IMR-90 (cell line): Measurements from ENCODE around the gene R3HDM2. TPM values are rescaled to one million over a fixed set of nuclear protein-coding genes. Genes with fewer than 3 reads are reported as not detected.
A peak's percentile ranks its signal among the peaks of the same experiment; 100 is the strongest.

Experiments used
- ATAC-seq: fragments of 200-7000 bp; cut with Tn5 transposase; 2 replicates; pipeline ENCODE4 v1.9.1; 2020; ENCODE audit warnings: low read depth, mild to moderate bottlenecking, moderate library complexity
- BruUV-seq: library from RNA; stranded (reverse); fragments of 400-500 nt; replicated peaks from 2 replicates; lab custom pipeline; 2021; lab: Mats Ljungman, UMichigan
- CTCF ChIA-PET: fragments of 300-600 bp; formaldehyde crosslinking; extraction: SDS; loops from one replicate; lab custom pipeline; 2021; ENCODE audit warnings: antibody characterized with exemption; lab: Yijun Ruan, JAX
- POLR2A ChIA-PET: fragments of 300-600 bp; sonication (Branson Sonifier 250); formaldehyde crosslinking; loops from one replicate; lab custom pipeline; 2022; ENCODE audit warnings: antibody characterized with exemption; ENCODE audit not compliant: unreplicated experiment; lab: Charles Lee
- DNase-seq: peaks from one replicate; pipeline ENCODE4 v3.0.0; 2013
- H2AFZ ChIP-seq: replicated peaks from 2 replicates; pipeline ENCODE3; 2013; ENCODE audit warnings: low read length, mild to moderate bottlenecking; ENCODE audit not compliant: poor library complexity
- H2AK5ac ChIP-seq: 2 replicates; pipeline ENCODE4 v1.6.1; 2013; ENCODE audit warnings: low read depth, low read length, inconsistent platforms
- H2AK9ac ChIP-seq: replicated peaks from 2 replicates; pipeline ENCODE3; 2013; ENCODE audit warnings: mild to moderate bottlenecking, low read depth, low read length, moderate library complexity; ENCODE audit not compliant: poor library complexity
- H2BK120ac ChIP-seq: 2 replicates; pipeline ENCODE4 v1.6.1; 2013; ENCODE audit warnings: low read depth, low read length, inconsistent platforms
- H2BK15ac ChIP-seq: 3 replicates; pipeline ENCODE4 v1.6.1; 2013; ENCODE audit warnings: low read depth, low read length, inconsistent platforms
- H2BK20ac ChIP-seq: 2 replicates; pipeline ENCODE4 v1.6.1; 2013; ENCODE audit warnings: low read depth, mild to moderate bottlenecking, inconsistent platforms, low read length, moderate library complexity
- H2BK5ac ChIP-seq: 2 replicates; pipeline ENCODE4 v1.6.1; 2013; ENCODE audit warnings: mild to moderate bottlenecking, low read depth, low read length, inconsistent platforms; ENCODE audit not compliant: poor library complexity, severe bottlenecking
- H3K14ac ChIP-seq: replicated peaks from 2 replicates; pipeline ENCODE4 v1.6.1; 2013; ENCODE audit warnings: low read depth, low read length, inconsistent platforms
- H3K18ac ChIP-seq: 2 replicates; pipeline ENCODE4 v1.6.1; 2013; ENCODE audit warnings: low read depth, low read length, control low read depth
- H3K23ac ChIP-seq: 2 replicates; pipeline ENCODE4 v1.6.1; 2013; ENCODE audit warnings: low read depth, low read length, inconsistent platforms
- H3K27ac ChIP-seq: 2 replicates; pipeline ENCODE4 v1.5.1; 2013; ENCODE audit warnings: mild to moderate bottlenecking, control low read depth, low read length; ENCODE audit not compliant: insufficient read depth
- H3K27me3 ChIP-seq: 2 replicates; pipeline ENCODE4 v1.6.1; 2013; ENCODE audit warnings: low read length; ENCODE audit not compliant: control insufficient read depth, insufficient read depth
- H3K36me3 ChIP-seq: 2 replicates; pipeline ENCODE4 v1.6.1; 2013; ENCODE audit warnings: low read length, mixed read lengths; ENCODE audit not compliant: control insufficient read depth, insufficient read depth
- H3K4ac ChIP-seq: 2 replicates; pipeline ENCODE4 v1.6.1; 2013; ENCODE audit warnings: low read depth, low read length, inconsistent platforms
- H3K4me1 ChIP-seq: 2 replicates; pipeline ENCODE4 v1.6.1; 2013; ENCODE audit warnings: low read length, mixed read lengths; ENCODE audit not compliant: control insufficient read depth, insufficient read depth
- H3K4me2 ChIP-seq: 2 replicates; pipeline ENCODE4 v1.6.1; 2013; ENCODE audit warnings: low read depth, mild to moderate bottlenecking, control low read depth, low read length, moderate library complexity
- H3K4me3 ChIP-seq: 2 replicates; pipeline ENCODE4 v1.5.1; 2013; ENCODE audit warnings: low read depth, mild to moderate bottlenecking, control low read depth, low read length, moderate library complexity; ENCODE audit not compliant: insufficient read depth
- H3K56ac ChIP-seq: 2 replicates; pipeline ENCODE4 v1.6.1; 2013; ENCODE audit warnings: low read length, inconsistent platforms; ENCODE audit not compliant: insufficient read depth; ENCODE audit errors: extremely low read depth
- H3K79me1 ChIP-seq, 2 experiments: 2 replicates each; pipeline ENCODE4 v1.6.1; 2013; ENCODE audit warnings: low read length in 2 of 2, inconsistent platforms in 1 of 2, low read depth in 1 of 2
- H3K9ac ChIP-seq: 2 replicates; pipeline ENCODE4 v1.6.1; 2013; ENCODE audit warnings: low read depth, low read length, control low read depth
- H3K9me1 ChIP-seq: 2 replicates; pipeline ENCODE4 v1.6.1; 2013; ENCODE audit warnings: low read length, inconsistent platforms; ENCODE audit not compliant: insufficient read depth
- H3K9me3 ChIP-seq: 2 replicates; pipeline ENCODE4 v1.6.1; 2013; ENCODE audit warnings: low read length; ENCODE audit not compliant: control insufficient read depth, insufficient read depth
- H4K20me1 ChIP-seq: 2 replicates; pipeline ENCODE4 v1.6.1; 2013; ENCODE audit warnings: low read length, inconsistent platforms; ENCODE audit not compliant: insufficient read depth
- H4K5ac ChIP-seq: 2 replicates; pipeline ENCODE4 v1.6.1; 2013; ENCODE audit warnings: mild to moderate bottlenecking, low read depth, low read length, control low read depth
- H4K8ac ChIP-seq, 2 experiments: 2 replicates each; pipeline ENCODE4 v1.6.1; 2013; ENCODE audit warnings: low read depth in 2 of 2, low read length in 2 of 2, control low read depth in 1 of 2, inconsistent platforms in 1 of 2
- H4K91ac ChIP-seq: 2 replicates; pipeline ENCODE4 v1.6.1; 2013; ENCODE audit warnings: low read depth, low read length, inconsistent platforms; ENCODE audit not compliant: insufficient read depth
- BHLHE40 ChIP-seq: fragments of 150-350 bp; IDR thresholded peaks from 2 replicates; pipeline ENCODE4 v1.6.1; 2016; ENCODE audit warnings: mild to moderate bottlenecking, low read depth, low read length
- CEBPB ChIP-seq: IDR thresholded peaks from 2 replicates; pipeline ENCODE4 v1.6.1; 2012; ENCODE audit warnings: low read depth, low read length, improper control_type of control experiment
- CHD1 ChIP-seq: IDR thresholded peaks from 2 replicates; pipeline ENCODE4 v1.6.1; 2012; ENCODE audit warnings: low read depth, low read length, improper control_type of control experiment
- CTCF ChIP-seq: conservative IDR thresholded peaks from 2 replicates; pipeline ENCODE4 v1.5.1; 2012; ENCODE audit warnings: mild to moderate bottlenecking, low read depth, low read length, improper control_type of control experiment
- ELK1 ChIP-seq: fragments of 150-350 bp; IDR thresholded peaks from 2 replicates; pipeline ENCODE4 v1.6.1; 2016; ENCODE audit warnings: low read depth, mild to moderate bottlenecking, low read length, moderate library complexity, borderline replicate concordance
- FOS ChIP-seq: fragments of 150-350 bp; IDR thresholded peaks from 2 replicates; pipeline ENCODE4 v1.6.1; 2016; ENCODE audit warnings: low read depth, low read length
- MAFK ChIP-seq: IDR thresholded peaks from 2 replicates; pipeline ENCODE4 v1.6.1; 2012; ENCODE audit warnings: low read depth, low read length, improper control_type of control experiment
- MAZ ChIP-seq: IDR thresholded peaks from 2 replicates; pipeline ENCODE4 v1.6.1; 2012; ENCODE audit warnings: low read depth, mild to moderate bottlenecking, low read length, improper control_type of control experiment, moderate library complexity, borderline replicate concordance
- MXI1 ChIP-seq: IDR thresholded peaks from 2 replicates; pipeline ENCODE4 v1.6.1; 2012; ENCODE audit warnings: low read depth, mild to moderate bottlenecking, low read length, moderate library complexity, borderline replicate concordance
- NFE2L2 ChIP-seq: fragments of 150-350 bp; IDR thresholded peaks from 2 replicates; pipeline ENCODE4 v1.6.1; 2016; ENCODE audit warnings: low read depth, mild to moderate bottlenecking, low read length
- POLR2A ChIP-seq: IDR thresholded peaks from 2 replicates; pipeline ENCODE4 v1.6.1; 2012; ENCODE audit warnings: mild to moderate bottlenecking, low read depth, low read length
- RAD21 ChIP-seq: IDR thresholded peaks from 2 replicates; pipeline ENCODE4 v1.6.1; 2012; ENCODE audit warnings: low read length, improper control_type of control experiment
- SMC3 ChIP-seq: fragments of 150-350 bp; IDR thresholded peaks from 2 replicates; pipeline ENCODE4 v1.6.1; 2016; ENCODE audit warnings: low read depth, mild to moderate bottlenecking, antibody characterized with exemption, low read length, moderate library complexity
- WGBS, 2 experiments: methylation state at CpG; one replicate each; pipeline versions ENCODE4 v1.1.5 to v1.1.7; 2013; ENCODE audit warnings: missing lambda C conversion rate in 2 of 2; ENCODE audit not compliant: insufficient read length in 1 of 2; ENCODE audit errors: extremely low coverage in 2 of 2; 5-methylcytosine and 5-hydroxymethylcytosine counted together
- dilution Hi-C: fragments of 300-500 bp; cut with HindIII; formaldehyde crosslinking; loops from one replicate; pipeline ENCODE4 v1.14.3; 2018; ENCODE audit warnings: low sequenced_read_pairs; ENCODE audit not compliant: unreplicated experiment
- in situ Hi-C: fragments of 300-500 bp; cut with MboI; formaldehyde crosslinking; loops from 3 replicates; pipeline ENCODE4 v1.14.3; 2019; ENCODE audit warnings: low sequenced_read_pairs, inconsistent platforms, mixed read lengths
- intact Hi-C: fragments of 100-400 bp; cut with micrococcal nuclease; formaldehyde crosslinking; loops from 2 replicates; pipeline ENCODE4 v1.10.0; 2022
- polyA plus RNA-seq, 3 experiments: library from polyadenylated mRNA; depleted of rRNA; stranded (reverse); fragments of >200 nt; gene quantifications; 2 replicates each; pipeline ENCODE4 v1.2.3, GENCODE V29; 2012; ENCODE audit warnings: low replicate concordance in 1 of 3
- total RNA-seq: library from RNA; depleted of rRNA; stranded (reverse); fragments of >200 nt; gene quantifications from 2 replicates; pipeline ENCODE4 v1.2.3, GENCODE V29; 2012
- TF ChIP-seq, protein P1 (sequence below): fragments of 150-350 bp; IDR thresholded peaks from 2 replicates; pipeline ENCODE4 v1.6.1; 2017; ENCODE audit warnings: mild to moderate bottlenecking, antibody characterized with exemption, low read length, low read depth

R3HDM2 gene
- total and polyA plus RNA-seq, 2 of the 4 experiments (the other 2 are of a cell fraction): 7.5 to 28.4 TPM

GRCh38 chr12:57243521-57244311 lies 187.1 kb downstream of the R3HDM2 start:
- 0% methylated on average over 1 of the region's 41 CpGs; no CpG with 5 or more reads in 1 of the 2 experiments for WGBS, 2 experiments
- H3K9ac ChIP-seq: no peak overlapping the region; the same call in 1 of the 2 replicates
- TF ChIP-seq ELK1 (no peak), CEBPB (no peak), BHLHE40 (no peak), MXI1 (no peak), CTCF (peak; percentile 77), CHD1 (no peak), POLR2A (no peak), RAD21 (peak; percentile 53), MAZ (no peak), SMC3 (peak; percentile 47), FOS (no peak), MAFK (no peak), NFE2L2 (no peak)
- TF ChIP-seq, protein P1, sequence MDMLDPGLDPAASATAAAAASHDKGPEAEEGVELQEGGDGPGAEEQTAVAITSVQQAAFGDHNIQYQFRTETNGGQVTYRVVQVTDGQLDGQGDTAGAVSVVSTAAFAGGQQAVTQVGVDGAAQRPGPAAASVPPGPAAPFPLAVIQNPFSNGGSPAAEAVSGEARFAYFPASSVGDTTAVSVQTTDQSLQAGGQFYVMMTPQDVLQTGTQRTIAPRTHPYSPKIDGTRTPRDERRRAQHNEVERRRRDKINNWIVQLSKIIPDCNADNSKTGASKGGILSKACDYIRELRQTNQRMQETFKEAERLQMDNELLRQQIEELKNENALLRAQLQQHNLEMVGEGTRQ: no peak

More at GRCh38 chr12:57243521-57244311, 187.1 kb downstream of the R3HDM2 start:
- Histone ChIP-seq H3K23ac (no peak overlapping the region), H3K4me1 (peaks cover 17% of the 10 kb centered on the region), H3K4ac (no peak overlapping the region), H4K8ac (no peak overlapping the region), H3K14ac (no peak overlapping the region), H2BK15ac (no peak overlapping the region), H2BK5ac (no peak overlapping the region), H3K18ac (no peak overlapping the region), H2AFZ (peak overlapping the region; percentile 86), H3K36me3 (no peaks in the 10 kb centered on the region), H2AK5ac (no peak overlapping the region), H3K27ac (no peak overlapping the region), H4K20me1 (peaks cover 34% of the 10 kb centered on the region; the same call in 1 of the 2 replicates), H3K79me1 (peaks cover 0 to 10% of the 10 kb centered on the region in 2 experiments; a peak in 1 of 4 replicates), H3K56ac (no peak overlapping the region), H4K91ac (no peak overlapping the region), H3K4me2 (peak overlapping the region; percentile 81), H2BK120ac (no peak overlapping the region), H3K4me3 (peak overlapping the region; percentile 34; the same call in 1 of the 2 replicates), H3K27me3 (peaks cover 6% of the 10 kb centered on the region; the same call in 1 of the 2 replicates), H4K5ac (no peak overlapping the region), H3K9me1 (0 out of 2 replicates have a peak, but pooled peaks cover 7% of the 10 kb centered on the region), H3K9me3 (no peaks in the 10 kb centered on the region), H2AK9ac (peak overlapping the region; percentile 56), H2BK20ac (no peak overlapping the region)
- intact Hi-C loops: loop anchor here (1.0 to 5.0 kb wide), 2 partner anchors 30 to 131 kb away; partner anchors contain the start of gene STAT6
- CTCF ChIA-PET: interaction anchor here (1.4 to 5.8 kb wide), 4 partner anchors 14 to 31 kb away, joined by 5 to 47 read pairs (median 8); partner anchors contain the start of gene SHMT2
- no TSS peak for BruUV-seq
- ATAC-seq (peak; percentile 10; the same call in 1 of the 2 replicates), DNase-seq (peak; percentile 56)
- dilution Hi-C loops: no loop called here
- in situ Hi-C loops: no loop called here
- POLR2A ChIA-PET: no interaction called here
